Fibroblast of lung (primary cell): Measurements from ENCODE around the gene ANP32B. TPM values are rescaled to one million over a fixed set of nuclear protein-coding genes. Genes with fewer than 3 reads are reported as not detected.
A peak's percentile ranks its signal among the peaks of the same experiment; 100 is the strongest.

Experiments
- DNase-seq, 2 donors: peaks; one replicate each; pipeline versions ENCODE4 v3.0.0 to v3.0.0-alpha.2; 2010; ENCODE audit warnings: low read depth in 2 of 2
- H2AFZ ChIP-seq: 2 replicates; pipeline ENCODE4 v1.5.1; 2012; ENCODE audit warnings: low read length, control low read depth, inconsistent platforms
- H3K27ac ChIP-seq: 2 replicates; pipeline ENCODE4 v1.5.1; 2011; ENCODE audit warnings: low read length, control low read depth; ENCODE audit not compliant: insufficient read depth
- H3K27me3 ChIP-seq: 2 replicates; pipeline ENCODE4 v1.5.1; 2011; ENCODE audit warnings: mild to moderate bottlenecking, low read length; ENCODE audit not compliant: control insufficient read depth, insufficient read depth
- H3K36me3 ChIP-seq: 2 replicates; pipeline ENCODE4 v1.5.1; 2011; ENCODE audit warnings: low read length; ENCODE audit not compliant: control insufficient read depth, insufficient read depth
- H3K4me1 ChIP-seq: 2 replicates; pipeline ENCODE4 v1.5.1; 2011; ENCODE audit warnings: low read length; ENCODE audit not compliant: control insufficient read depth, insufficient read depth; ENCODE audit errors: extremely low read depth
- H3K4me2 ChIP-seq: 2 replicates; pipeline ENCODE4 v1.5.1; 2011; ENCODE audit warnings: low read length, control low read depth; ENCODE audit not compliant: insufficient read depth; ENCODE audit errors: extremely low read depth
- H3K4me3 ChIP-seq, 4 experiments: fragments of 200-600 bp in 1 of 4; sonication (generic) in 1 of 4; replicated peaks in 1 of 4; 2 replicates each; pipeline ENCODE4 v1.5.1; 2011 to 2016; ENCODE audit warnings: low read length in 4 of 4, low read depth in 3 of 4, mild to moderate bottlenecking in 3 of 4, control low read depth in 2 of 4, inconsistent platforms in 1 of 4, mixed read lengths in 1 of 4; ENCODE audit not compliant: insufficient read depth in 1 of 4; ENCODE audit errors: control extremely low read depth in 1 of 4
- H3K79me2 ChIP-seq: 2 replicates; pipeline ENCODE4 v1.5.1; 2012; ENCODE audit warnings: mild to moderate bottlenecking, low read length, inconsistent platforms; ENCODE audit not compliant: control insufficient read depth, insufficient read depth
- H3K9ac ChIP-seq: 2 replicates; pipeline ENCODE4 v1.5.1; 2011; ENCODE audit warnings: mild to moderate bottlenecking, low read length, control low read depth; ENCODE audit not compliant: insufficient read depth
- H3K9me3 ChIP-seq: 2 replicates; pipeline ENCODE4 v1.5.1; 2012; ENCODE audit warnings: low read depth, low read length; ENCODE audit not compliant: control insufficient read depth, insufficient read depth
- H4K20me1 ChIP-seq: 2 replicates; pipeline ENCODE4 v1.5.1; 2011; ENCODE audit warnings: low read length; ENCODE audit not compliant: control insufficient read depth, insufficient read depth; ENCODE audit errors: extremely low read depth
- CTCF ChIP-seq, 2 donors: IDR thresholded peaks in 1 of 2; conservative IDR thresholded peaks in 1 of 2; 1 replicate in 1 of 2; 2 replicates in 1 of 2; pipeline ENCODE4 v1.5.1; 2011 to 2012; ENCODE audit warnings: low read length in 2 of 2, control low read depth in 1 of 2, inconsistent platforms in 1 of 2, low read depth in 1 of 2, mild to moderate bottlenecking in 1 of 2
- EZH2 ChIP-seq: IDR thresholded peaks from 2 replicates; pipeline ENCODE4 v1.5.1; 2012; ENCODE audit warnings: low read length, control low read depth, mild to moderate bottlenecking; ENCODE audit errors: missing control alignments
- polyA plus RNA-seq, 2 donors: library from polyadenylated mRNA; depleted of rRNA in 1 of 2; stranded (reverse) in 1 of 2; unstranded in 1 of 2; fragments of >200 nt; gene quantifications; 2 replicates each; pipeline ENCODE4 v1.2.1, GENCODE V29; 2011 to 2012; ENCODE audit warnings: missing spikeins in 1 of 2
- total RNA-seq: library from RNA; depleted of rRNA; stranded (reverse); fragments of >200 nt; gene quantifications from 2 replicates; pipeline ENCODE4 v1.2.1, GENCODE V29; 2014

The ANP32B gene
- total and polyA plus RNA-seq, 2 donors (not counting 1 experiment from before 2014, with no cell fraction given): 16.7 to 62.0 TPM

- no peaks in the 10 kb centered on the region for H4K20me1 ChIP-seq
- no peak overlapping the region for H3K27ac ChIP-seq
- peak overlapping the region; percentile 8 for H2AFZ ChIP-seq
- no peak overlapping the region for H3K4me2 ChIP-seq
- H3K36me3 ChIP-seq: no peaks in the 10 kb centered on the region
- TF ChIP-seq EZH2 (no peak), CTCF (conservative IDR thresholded peaks at IDR 0.05 in 1 of 2, IDR thresholded peaks at IDR 0.05 in 1 of 2; ENCODE audit: low read depth in 1 of 2, low read length in 2 of 2) (no peak)
- H3K9me3 ChIP-seq: no peaks in the 10 kb centered on the region
- no peak overlapping the region for H3K9ac ChIP-seq
- no peak overlapping the region for H3K4me3 ChIP-seq
- H3K79me2 ChIP-seq: no peaks in the 10 kb centered on the region
- no peaks in the 10 kb centered on the region for H3K4me1 ChIP-seq
- DNase-seq: no peak
- H3K27me3 ChIP-seq: no peaks in the 10 kb centered on the region
These were observed 62.4 kb downstream of the ANP32B start for GRCh38 chr9:98045234-98046179.

- no peaks in the 10 kb centered on the region for H3K36me3 ChIP-seq
- H3K4me3 ChIP-seq: no peak overlapping the region
- no peak overlapping the region for H3K27ac ChIP-seq
- H3K79me2 ChIP-seq: no peaks in the 10 kb centered on the region
- no peak overlapping the region for H3K4me2 ChIP-seq
- no peaks in the 10 kb centered on the region for H3K27me3 ChIP-seq
- H3K9ac ChIP-seq: no peak overlapping the region
- no peak for TF ChIP-seq EZH2
- TF ChIP-seq CTCF (conservative IDR thresholded peaks at IDR 0.05 in 1 of 2, IDR thresholded peaks at IDR 0.05 in 1 of 2; ENCODE audit: low read depth in 1 of 2, low read length in 2 of 2): no peak
- no peaks in the 10 kb centered on the region for H4K20me1 ChIP-seq
- no peaks in the 10 kb centered on the region for H3K9me3 ChIP-seq
- H2AFZ ChIP-seq: no peak overlapping the region
- no peaks in the 10 kb centered on the region for H3K4me1 ChIP-seq
- DNase-seq: no peak
These were observed 63.0 kb downstream of the ANP32B start for GRCh38 chr9:98046180-98046543.

- H3K36me3 ChIP-seq: no peaks in the 10 kb centered on the region
- TF ChIP-seq CTCF (conservative IDR thresholded peaks at IDR 0.05 in 1 of 2, IDR thresholded peaks at IDR 0.05 in 1 of 2; ENCODE audit: low read depth in 1 of 2, low read length in 2 of 2) (no peak), EZH2 (no peak)
These were observed 63.9 kb downstream of the ANP32B start for GRCh38 chr9:98047002-98047401.

More at GRCh38 chr9:98047002-98047401, 63.9 kb downstream of the ANP32B start:
- Histone ChIP-seq H3K27me3 (no peaks in the 10 kb centered on the region), H4K20me1 (no peaks in the 10 kb centered on the region), H2AFZ (no peak overlapping the region), H3K4me3 (no peak overlapping the region), H3K9ac (no peak overlapping the region), H3K4me2 (no peak overlapping the region), H3K27ac (no peak overlapping the region), H3K79me2 (no peaks in the 10 kb centered on the region), H3K4me1 (no peaks in the 10 kb centered on the region), H3K9me3 (no peaks in the 10 kb centered on the region)
- DNase-seq: no peak
